Measurements from ENCODE around the gene BRD3OS. TPM values are rescaled to one million over a fixed set of nuclear protein-coding genes. Genes with fewer than 3 reads are reported as not detected.

Gene BRD3OS
- total and polyA plus RNA-seq, 2 of the 13 experiments (the other 11 are each of a cell fraction or from before 2014, with no cell fraction given): 4.9 to 5.7 TPM

- no peak for TF ChIP-seq ARID4A (CRISPR knock-in tag; IDR thresholded peaks at IDR 0.05; ENCODE audit: borderline replicate concordance)
- no peak for TF ChIP-seq NFIC (IDR thresholded peaks at IDR 0.05; ENCODE audit: low read length)
- TF ChIP-seq NCOA1 (CRISPR knock-in tag; IDR thresholded peaks at IDR 0.05): no peak
- TF ChIP-seq, protein P1, sequence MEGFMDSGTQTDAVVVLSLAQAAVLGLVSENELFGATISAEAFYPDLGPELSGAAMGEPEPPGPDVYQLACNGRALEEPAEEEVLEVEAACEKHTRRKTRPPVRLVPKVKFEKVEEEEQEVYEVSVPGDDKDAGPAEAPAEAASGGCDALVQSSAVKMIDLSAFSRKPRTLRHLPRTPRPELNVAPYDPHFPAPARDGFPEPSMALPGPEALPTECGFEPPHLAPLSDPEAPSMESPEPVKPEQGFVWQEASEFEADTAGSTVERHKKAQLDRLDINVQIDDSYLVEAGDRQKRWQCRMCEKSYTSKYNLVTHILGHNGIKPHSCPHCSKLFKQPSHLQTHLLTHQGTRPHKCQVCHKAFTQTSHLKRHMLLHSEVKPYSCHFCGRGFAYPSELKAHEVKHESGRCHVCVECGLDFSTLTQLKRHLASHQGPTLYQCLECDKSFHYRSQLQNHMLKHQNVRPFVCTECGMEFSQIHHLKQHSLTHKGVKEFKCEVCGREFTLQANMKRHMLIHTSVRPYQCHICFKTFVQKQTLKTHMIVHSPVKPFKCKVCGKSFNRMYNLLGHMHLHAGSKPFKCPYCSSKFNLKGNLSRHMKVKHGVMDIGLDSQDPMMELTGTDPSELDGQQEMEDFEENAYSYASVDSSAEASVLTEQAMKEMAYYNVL (CRISPR knock-in tag; IDR thresholded peaks at IDR 0.05; ENCODE audit: borderline replicate concordance): no peak
- TF ChIP-seq ELK4 (CRISPR knock-in tag; IDR thresholded peaks at IDR 0.05; ENCODE audit: borderline replicate concordance): no peak
- TF ChIP-seq GABPA (IDR thresholded peaks at IDR 0.05; ENCODE audit: low read depth, low read length): no peak
- no peak for TF ChIP-seq GABPA (CRISPR knock-in tag; IDR thresholded peaks at IDR 0.05; ENCODE audit: low read depth)
- no peak for TF ChIP-seq YY1 (IDR thresholded peaks at IDR 0.05; ENCODE audit: insufficient read depth, insufficient replicate concordance, low read depth, low read length)
- TF ChIP-seq ZNF572 (CRISPR knock-in tag; IDR thresholded peaks at IDR 0.05): peak; percentile 67; the same call in 1 of the 2 replicates
- TF ChIP-seq SRF (IDR thresholded peaks at IDR 0.05; ENCODE audit: low read depth, low read length): no peak
- TF ChIP-seq STAG1 (CRISPR knock-in tag; IDR thresholded peaks at IDR 0.05): peak; percentile 100
- TF ChIP-seq ZNF343 (CRISPR knock-in tag; IDR thresholded peaks at IDR 0.05): no peak
- TF ChIP-seq SCMH1 (CRISPR knock-in tag; IDR thresholded peaks at IDR 0.05; ENCODE audit: borderline replicate concordance): no peak
- no peak for TF ChIP-seq SYNCRIP (IDR thresholded peaks at IDR 0.05; ENCODE audit: insufficient read depth, low read depth, low read length)
- TF ChIP-seq NPAS2 (CRISPR knock-in tag; IDR thresholded peaks at IDR 0.05; ENCODE audit: borderline replicate concordance): no peak
- no peak for TF ChIP-seq JUND (CRISPR knock-in tag; IDR thresholded peaks at IDR 0.05)
- no peak for TF ChIP-seq AHR (CRISPR knock-in tag; IDR thresholded peaks at IDR 0.05)
- no peak for TF ChIP-seq NR2F2 (IDR thresholded peaks at IDR 0.05; ENCODE audit: borderline replicate concordance, low read depth)
- TF ChIP-seq ZNF766 (CRISPR knock-in tag; IDR thresholded peaks at IDR 0.05; ENCODE audit: borderline replicate concordance): no peak
- no peak for TF ChIP-seq ZNF251 (CRISPR knock-in tag; IDR thresholded peaks at IDR 0.05)
- TF ChIP-seq MEF2D (CRISPR knock-in tag; IDR thresholded peaks at IDR 0.05): no peak
- no peak for TF ChIP-seq ZNF879 (CRISPR knock-in tag; IDR thresholded peaks at IDR 0.05)
- 0 out of 2 replicates have a peak, but pooled peaks have one; percentile 33 for TF ChIP-seq HNF4A (CRISPR knock-in tag; IDR thresholded peaks at IDR 0.05)
- TF ChIP-seq SUZ12 (IDR thresholded peaks at IDR 0.05; ENCODE audit: low read depth, low read length): no peak
- no peak for TF ChIP-seq ZNF333 (CRISPR knock-in tag; IDR thresholded peaks at IDR 0.05; ENCODE audit: borderline replicate concordance)
Observed at GRCh38 chr9:133994353-133995011, 30.8 kb upstream of the BRD3OS start (continued).
